Activated T-helper 1 cell treated with anti-CD3 and anti-CD28 coated beads, Interleukin-12 subunit alpha, Interleukin-12 subunit beta, Interleukin-2, Interleukin-4 antibody, amounts not matched to agents 30 ng/mL and 10 ng/mL and 1 ng/mL, durations not matched to agents 14 hours and 24 hours and 36 hours (primary cell): ENCODE data around the gene HECW1. TPM values are rescaled to one million over a fixed set of nuclear protein-coding genes. Genes with fewer than 3 reads are reported as not detected.

ENCODE experiments used
- DNase-seq: peaks from one replicate; pipeline ENCODE4 v3.0.0; 2021; ENCODE audit warnings: low spot score
- H3K27ac Mint-ChIP-seq: one replicate; pipeline ENCODE4 v1.8.0; 2021; ENCODE audit warnings: mild to moderate bottlenecking, mixed read lengths
- H3K27me3 Mint-ChIP-seq: one replicate; pipeline ENCODE4 v1.8.0; 2022; ENCODE audit warnings: mild to moderate bottlenecking, moderate library complexity, mixed read lengths; ENCODE audit not compliant: insufficient read depth
- H3K36me3 Mint-ChIP-seq: one replicate; pipeline ENCODE4 v1.8.0; 2021; ENCODE audit warnings: low read depth, mixed read lengths
- H3K4me1 Mint-ChIP-seq: one replicate; pipeline ENCODE4 v1.8.0; 2021; ENCODE audit warnings: low read depth, mixed read lengths
- H3K4me3 Mint-ChIP-seq: one replicate; pipeline ENCODE4 v1.8.0; 2021; ENCODE audit warnings: mild to moderate bottlenecking, moderate library complexity, mixed read lengths
- H3K9me3 Mint-ChIP-seq: one replicate; pipeline ENCODE4 v1.8.0; 2021; ENCODE audit warnings: mixed read lengths
- intact Hi-C: fragments of 100-400 bp; cut with micrococcal nuclease; formaldehyde crosslinking; loops from one replicate; pipeline ENCODE4 v1.15.1; 2024
- total RNA-seq: library from RNA; stranded (reverse); gene quantifications from 2 replicates; pipeline ENCODE4 v1.2.3, GENCODE V29; 2022

HECW1 gene
- total RNA-seq, 1 donor from 2014 or later = not detected

DNA sequence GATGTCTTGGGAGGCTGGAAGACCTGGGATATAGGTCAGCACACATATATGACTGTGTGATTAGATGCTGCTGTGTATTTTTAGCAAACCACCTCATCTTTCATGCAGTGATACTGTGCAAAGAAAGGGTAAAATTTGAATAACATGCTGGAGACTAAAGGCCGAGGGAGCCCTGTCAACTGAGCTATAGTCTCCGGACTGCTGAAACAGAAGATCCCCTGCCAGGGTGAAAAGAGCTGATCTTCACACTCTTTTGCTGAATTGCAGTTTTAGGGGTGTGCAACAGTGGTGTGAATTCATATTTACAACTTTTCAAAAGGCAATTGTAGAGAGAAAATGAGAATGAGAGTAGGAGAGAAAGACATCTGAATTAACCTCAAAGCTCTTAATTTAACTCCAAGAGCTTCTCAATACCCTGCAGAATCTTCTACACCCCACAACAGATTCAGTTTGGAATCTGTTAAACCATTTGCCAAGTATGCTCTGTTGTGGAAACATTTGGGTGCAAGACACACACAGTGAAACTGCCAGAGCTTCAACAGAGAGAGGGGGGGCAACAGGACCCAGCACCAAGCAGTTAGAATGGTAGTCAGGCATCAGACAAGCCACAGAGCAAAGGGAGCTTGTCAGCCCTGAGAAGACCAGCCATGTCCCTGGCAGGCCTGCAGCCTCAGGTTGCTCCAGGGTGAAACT is 280.3 kb downstream of the HECW1 start:
- Mint-ChIP-seq H3K4me1 (no peaks in the 10 kb centered on the region), H3K9me3 (no peaks in the 10 kb centered on the region), H3K27me3 (peaks cover 2% of the 10 kb centered on the region), H3K27ac (no peak overlapping the region), H3K36me3 (no peaks in the 10 kb centered on the region), H3K4me3 (no peak overlapping the region)
- no peak for DNase-seq
- intact Hi-C loops = no loop called here

DNA sequence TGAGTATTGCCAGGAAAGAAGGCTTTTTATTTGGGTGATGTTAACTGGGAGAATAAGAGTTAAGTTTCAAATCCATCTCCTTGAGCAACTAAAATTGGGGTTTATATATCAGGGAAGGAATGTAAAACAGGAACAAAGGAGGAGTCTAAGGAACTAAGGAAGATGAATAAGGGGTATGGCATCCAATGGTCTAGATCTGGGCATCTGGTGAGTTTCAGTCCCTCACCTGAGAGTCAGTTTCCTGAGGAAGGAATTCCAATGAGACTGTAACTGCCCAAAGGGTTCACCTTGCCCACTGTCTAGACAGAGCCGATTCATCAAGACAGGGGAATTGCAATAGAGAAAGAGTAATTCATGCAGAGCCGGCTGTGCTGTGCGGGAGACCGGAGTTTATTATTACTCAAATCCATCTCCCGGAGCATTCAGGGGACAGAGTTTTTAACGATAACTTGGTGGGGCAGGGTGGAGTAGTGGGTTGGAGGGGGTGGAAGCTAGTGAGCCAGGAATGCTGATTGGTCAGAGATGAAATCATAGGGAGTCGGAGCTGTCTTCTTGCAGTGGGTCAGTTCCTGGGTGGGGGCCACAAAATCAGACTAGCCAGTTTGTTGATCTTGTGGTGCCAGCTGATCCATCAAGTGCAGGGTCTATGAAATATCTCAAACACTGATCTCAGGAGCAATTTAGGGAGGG is 282.1 kb downstream of the HECW1 start:
- Mint-ChIP-seq H3K4me1 (no peaks in the 10 kb centered on the region), H3K9me3 (no peaks in the 10 kb centered on the region), H3K4me3 (no peak overlapping the region), H3K27ac (no peak overlapping the region), H3K36me3 (no peaks in the 10 kb centered on the region), H3K27me3 (peaks cover 2% of the 10 kb centered on the region)
- intact Hi-C loops = no loop called here
- DNase-seq = no peak

DNA sequence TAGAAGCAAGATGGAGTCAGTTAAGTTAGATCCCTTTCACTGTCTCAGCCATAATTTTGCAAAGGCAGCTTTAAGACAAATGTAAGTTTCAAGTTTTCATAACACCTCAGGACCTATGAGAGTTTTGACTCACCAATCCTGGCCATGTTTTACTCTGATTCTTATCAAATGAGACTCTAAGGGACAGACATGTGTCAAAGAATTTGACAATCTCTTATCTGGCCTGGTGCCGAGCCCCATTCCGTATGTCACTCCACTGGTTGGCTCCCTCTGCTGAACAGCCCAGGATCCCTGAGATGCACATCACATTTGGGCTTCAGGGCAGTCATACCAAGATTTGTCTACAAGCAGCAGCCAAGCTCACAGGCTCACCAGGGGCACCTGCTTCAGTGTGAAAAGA is 282.9 kb downstream of the HECW1 start:
- Mint-ChIP-seq H3K27ac (no peak overlapping the region), H3K27me3 (peaks cover 2% of the 10 kb centered on the region), H3K4me1 (no peaks in the 10 kb centered on the region), H3K4me3 (no peak overlapping the region), H3K36me3 (no peaks in the 10 kb centered on the region), H3K9me3 (no peaks in the 10 kb centered on the region)
- DNase-seq = no peak
- intact Hi-C loops = no loop called here

DNA sequence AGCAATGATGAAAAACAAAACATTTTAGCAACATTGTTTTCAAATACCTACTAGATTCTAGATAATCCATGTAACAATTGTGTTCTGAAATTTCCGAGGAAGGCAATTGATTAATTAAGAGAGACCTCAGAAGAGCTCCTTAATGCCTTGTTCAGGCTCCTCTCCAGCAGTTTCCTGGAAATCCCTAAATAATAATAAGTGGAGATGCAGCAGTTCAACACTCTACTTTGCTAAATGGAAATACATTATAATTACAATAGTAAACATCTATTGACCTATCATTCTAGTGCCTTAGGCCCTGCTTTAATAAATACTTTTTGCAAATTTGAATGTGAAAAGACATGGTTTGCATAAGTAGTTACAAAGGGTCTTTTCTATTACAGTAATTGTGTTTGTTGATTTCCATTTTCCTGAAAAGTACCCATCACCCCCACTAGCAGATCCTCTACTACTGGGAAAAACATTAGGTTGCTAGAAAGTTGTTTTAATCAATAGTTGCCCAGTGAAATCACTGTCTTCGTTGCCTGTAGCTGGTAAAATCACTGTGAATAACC is 283.8 kb downstream of the HECW1 start:
- Mint-ChIP-seq H3K27ac (no peak overlapping the region), H3K9me3 (no peaks in the 10 kb centered on the region), H3K4me1 (no peaks in the 10 kb centered on the region), H3K4me3 (no peak overlapping the region), H3K36me3 (no peaks in the 10 kb centered on the region), H3K27me3 (peaks cover 3% of the 10 kb centered on the region)
- no peak for DNase-seq
- intact Hi-C loops = no loop called here

DNA sequence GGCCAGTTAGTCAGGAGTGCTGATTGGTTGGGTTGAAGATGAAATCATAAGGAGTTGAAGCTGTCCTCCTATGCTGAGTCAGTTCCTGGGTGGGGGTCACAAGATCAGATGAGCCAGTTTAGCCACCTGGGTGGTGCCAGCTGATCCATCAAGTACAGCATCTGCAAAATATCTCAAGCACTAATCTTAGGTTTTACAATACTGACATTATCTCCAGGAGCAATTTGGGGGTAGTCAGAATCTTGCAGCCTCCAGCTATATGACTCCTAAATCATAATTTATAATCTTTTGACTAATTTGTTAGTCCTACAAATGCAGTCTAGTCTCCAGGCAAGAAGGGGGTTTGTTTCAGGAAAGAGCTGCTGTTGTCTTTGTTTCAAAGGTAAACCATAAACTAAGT is 286.4 kb downstream of the HECW1 start:
- intact Hi-C loops = no loop called here
- no peaks in the 10 kb centered on the region for H3K4me1 Mint-ChIP-seq
- peaks cover 3% of the 10 kb centered on the region for H3K27me3 Mint-ChIP-seq
- H3K27ac Mint-ChIP-seq = no peak overlapping the region
- no peaks in the 10 kb centered on the region for H3K36me3 Mint-ChIP-seq
- no peaks in the 10 kb centered on the region for H3K9me3 Mint-ChIP-seq
- no peak for DNase-seq
- H3K4me3 Mint-ChIP-seq = no peak overlapping the region

DNA sequence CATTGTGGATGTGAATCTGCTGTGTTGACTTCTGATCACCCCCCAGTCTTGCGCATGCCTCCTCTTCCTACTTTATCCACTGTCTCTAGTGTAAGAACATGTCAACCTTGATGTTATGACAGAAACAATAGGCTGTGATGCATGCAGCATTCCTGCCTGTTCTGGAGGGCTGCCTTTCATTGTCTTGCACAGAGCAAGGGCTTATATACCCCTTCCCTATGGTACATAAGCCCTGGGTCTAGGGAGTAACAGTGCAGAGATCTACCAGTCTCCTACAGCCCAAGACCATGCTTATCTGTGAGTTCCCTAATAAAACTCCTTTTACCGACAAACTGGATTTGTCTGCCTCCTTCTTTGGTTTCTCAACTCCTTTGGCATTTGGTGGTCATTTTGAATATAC is 293.5 kb downstream of the HECW1 start:
- Mint-ChIP-seq H3K9me3 (no peaks in the 10 kb centered on the region), H3K4me1 (no peaks in the 10 kb centered on the region), H3K27ac (no peak overlapping the region), H3K4me3 (no peak overlapping the region), H3K36me3 (no peaks in the 10 kb centered on the region), H3K27me3 (peaks cover 2% of the 10 kb centered on the region)
- DNase-seq = no peak
- intact Hi-C loops = no loop called here

DNA sequence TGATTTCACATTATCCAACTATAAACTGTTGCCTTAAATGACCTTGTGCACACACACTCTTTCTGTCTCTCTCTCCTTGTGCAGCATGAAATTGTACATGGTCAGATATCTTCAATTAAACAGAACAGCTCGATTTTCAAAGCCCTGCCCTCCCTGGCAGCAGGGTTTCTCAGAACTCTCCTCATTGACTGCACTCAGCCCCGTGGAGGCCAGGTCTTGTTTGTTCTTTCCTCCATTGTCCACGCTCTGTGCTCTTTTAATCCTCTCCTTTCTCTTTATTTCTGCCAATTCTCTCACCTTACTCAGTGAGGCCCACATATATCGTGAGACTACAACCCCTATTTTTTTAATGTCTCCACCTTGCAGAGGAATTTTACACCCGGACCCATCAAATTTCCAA is 294.5 kb downstream of the HECW1 start:
- Mint-ChIP-seq H3K9me3 (no peaks in the 10 kb centered on the region), H3K4me1 (no peaks in the 10 kb centered on the region), H3K36me3 (no peaks in the 10 kb centered on the region), H3K27ac (no peak overlapping the region), H3K4me3 (no peak overlapping the region), H3K27me3 (peaks cover 2% of the 10 kb centered on the region)
- DNase-seq = no peak
- intact Hi-C loops = no loop called here

DNA sequence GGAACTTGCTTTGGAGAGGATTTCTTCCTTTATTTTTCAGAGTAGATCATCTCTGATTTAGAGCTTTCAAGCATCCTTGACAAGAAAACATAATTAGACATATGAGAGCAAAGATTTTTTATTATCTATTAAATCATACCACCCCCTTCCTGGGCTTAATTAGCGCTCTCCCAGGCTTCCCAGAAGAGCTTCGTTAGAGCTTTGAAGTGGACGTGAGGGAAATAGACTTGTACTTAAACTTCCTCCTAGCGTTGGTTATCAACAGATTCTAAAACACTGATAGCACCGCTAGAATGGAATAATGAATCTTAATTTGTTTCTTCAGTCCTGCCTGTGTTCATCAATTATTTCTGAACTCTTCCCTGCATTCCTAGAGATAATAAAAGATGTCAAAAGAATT is 296.5 kb downstream of the HECW1 start:
- H3K36me3 Mint-ChIP-seq = no peaks in the 10 kb centered on the region
- H3K27me3 Mint-ChIP-seq = peaks cover 2% of the 10 kb centered on the region
- intact Hi-C loops = no loop called here
- no peak overlapping the region for H3K4me3 Mint-ChIP-seq
- no peak overlapping the region for H3K27ac Mint-ChIP-seq
- no peak for DNase-seq
- H3K9me3 Mint-ChIP-seq = no peaks in the 10 kb centered on the region
- H3K4me1 Mint-ChIP-seq = no peaks in the 10 kb centered on the region

DNA sequence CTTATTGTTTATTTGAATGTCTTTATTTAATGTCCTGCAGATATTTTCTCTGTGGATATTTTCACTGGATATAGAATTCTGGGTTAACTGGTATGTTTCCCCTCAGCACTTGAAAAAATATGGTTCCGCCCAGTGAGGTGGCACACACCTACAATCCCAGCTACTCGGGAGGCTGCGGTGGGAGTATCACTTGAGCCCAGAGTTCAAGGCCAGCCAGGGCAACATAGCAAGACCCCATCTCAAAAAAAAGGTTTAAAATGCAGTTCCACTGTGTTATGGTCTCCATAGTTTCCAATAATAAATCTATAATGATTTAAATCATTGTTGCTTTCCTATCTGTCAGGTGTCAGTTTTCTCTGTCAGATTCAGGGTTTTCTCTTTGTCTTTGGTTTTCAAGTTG is 305.0 kb downstream of the HECW1 start:
- Mint-ChIP-seq H3K9me3 (peaks cover 4% of the 10 kb centered on the region), H3K36me3 (no peaks in the 10 kb centered on the region), H3K4me3 (no peak overlapping the region), H3K27me3 (peaks cover 5% of the 10 kb centered on the region), H3K4me1 (no peaks in the 10 kb centered on the region), H3K27ac (no peak overlapping the region)
- no peak for DNase-seq
- intact Hi-C loops = no loop called here

DNA sequence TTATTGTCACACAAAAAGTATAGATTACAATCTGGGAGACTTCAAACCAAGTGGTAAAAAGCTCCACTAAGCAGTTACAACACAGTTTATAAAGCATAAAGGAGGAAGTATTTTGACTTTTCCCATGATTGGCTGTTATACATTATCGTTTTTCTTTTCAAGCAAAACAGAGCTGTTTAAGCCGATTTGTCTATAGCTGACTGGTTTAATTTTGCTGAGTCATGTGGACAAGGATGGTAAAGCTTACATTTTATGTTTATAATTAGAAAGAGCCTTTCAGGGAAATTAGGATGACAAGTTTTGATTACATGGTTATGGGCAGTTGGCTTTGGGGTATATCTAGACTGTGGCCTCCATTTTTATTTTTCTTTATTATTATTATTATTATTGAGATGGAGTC is 318.0 kb downstream of the HECW1 start:
- intact Hi-C loops = loop anchor here (10.0 kb wide), 1 partner anchor 326 kb away; no protein-coding TSS in a partner anchor
- Mint-ChIP-seq H3K9me3 (no peaks in the 10 kb centered on the region), H3K4me1 (no peaks in the 10 kb centered on the region), H3K27ac (no peak overlapping the region), H3K36me3 (no peaks in the 10 kb centered on the region), H3K27me3 (peaks cover 1% of the 10 kb centered on the region), H3K4me3 (no peak overlapping the region)
- no peak for DNase-seq

DNA sequence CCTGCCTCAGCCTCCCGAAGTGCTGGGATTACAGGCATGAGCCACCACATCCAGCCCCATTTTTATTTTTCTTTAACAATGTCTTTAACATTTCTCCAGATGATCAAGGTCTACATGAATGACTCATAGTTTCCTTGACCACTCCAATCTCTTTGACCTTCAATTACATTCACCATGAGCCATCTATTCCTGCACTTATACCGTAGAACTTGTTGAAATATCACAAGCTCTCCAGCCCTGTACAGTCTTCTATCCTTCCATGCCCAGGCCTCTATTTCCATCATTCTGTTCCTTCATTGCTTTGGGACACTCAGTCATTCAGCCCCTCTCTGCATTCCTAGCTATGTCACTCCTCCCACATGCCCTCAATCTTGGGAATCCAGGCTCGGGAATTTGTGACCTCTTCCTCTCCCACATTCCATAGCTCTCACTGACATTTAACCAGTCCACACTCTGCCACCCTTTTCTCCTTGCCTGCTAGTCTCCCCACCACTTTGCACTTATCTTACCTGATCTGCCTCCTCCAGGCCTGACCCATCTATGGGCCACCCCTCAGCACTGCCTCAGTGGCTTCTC is 318.7 kb downstream of the HECW1 start:
- H3K4me3 Mint-ChIP-seq = no peak overlapping the region
- no peak overlapping the region for H3K27ac Mint-ChIP-seq
- DNase-seq = no peak
- H3K4me1 Mint-ChIP-seq = no peaks in the 10 kb centered on the region
- no peaks in the 10 kb centered on the region for H3K9me3 Mint-ChIP-seq
- H3K36me3 Mint-ChIP-seq = no peaks in the 10 kb centered on the region
- H3K27me3 Mint-ChIP-seq = peaks cover 1% of the 10 kb centered on the region
- intact Hi-C loops = loop anchor here (10.0 kb wide), 1 partner anchor 326 kb away; no protein-coding TSS in a partner anchor

DNA sequence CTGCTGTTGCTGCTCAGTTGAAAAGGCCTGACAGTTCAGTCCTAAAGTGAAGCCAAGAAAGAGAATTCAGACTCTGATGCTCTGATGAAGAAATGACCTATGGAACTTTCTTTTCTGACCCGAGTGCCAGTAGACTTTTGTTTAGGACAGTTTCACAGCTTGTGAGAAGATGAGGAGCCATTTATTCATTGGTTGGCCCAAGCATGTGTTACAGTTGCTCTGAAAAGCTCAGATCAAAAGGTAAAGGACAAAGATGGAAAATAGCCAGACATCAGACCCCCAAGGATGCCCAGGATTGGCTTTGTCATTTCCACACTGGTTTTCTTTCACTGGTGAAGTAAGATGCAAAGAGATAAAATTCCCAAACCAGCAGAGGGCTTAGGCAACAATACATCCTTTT is 321.2 kb downstream of the HECW1 start:
- Mint-ChIP-seq H3K27me3 (peaks cover 1% of the 10 kb centered on the region), H3K4me3 (no peak overlapping the region), H3K4me1 (no peaks in the 10 kb centered on the region), H3K9me3 (no peaks in the 10 kb centered on the region), H3K27ac (no peak overlapping the region), H3K36me3 (no peaks in the 10 kb centered on the region)
- intact Hi-C loops = loop anchor here (10.0 kb wide), 1 partner anchor 329 kb away; no protein-coding TSS in a partner anchor
- DNase-seq = no peak

DNA sequence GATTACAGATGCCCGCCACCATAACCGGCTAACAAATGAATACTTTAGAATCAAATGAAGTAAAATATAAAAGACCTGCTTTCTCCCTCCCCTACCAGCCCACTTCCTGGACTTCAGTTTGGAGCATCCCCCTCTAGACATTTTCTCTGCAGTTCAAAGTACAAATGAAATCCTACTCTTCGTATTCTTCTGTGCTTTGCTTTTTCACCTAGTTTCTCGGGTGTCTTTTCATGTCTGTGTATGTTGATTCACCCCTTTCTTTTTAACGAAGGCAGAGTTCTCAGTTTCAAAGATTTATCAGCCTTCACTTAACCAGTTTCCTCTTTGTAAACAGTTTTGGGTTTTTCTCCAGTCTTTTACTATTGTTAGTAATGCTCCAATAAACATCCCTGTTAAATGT is 324.6 kb downstream of the HECW1 start:
- Mint-ChIP-seq H3K9me3 (no peaks in the 10 kb centered on the region), H3K27me3 (peaks cover 4% of the 10 kb centered on the region), H3K36me3 (no peaks in the 10 kb centered on the region), H3K27ac (no peak overlapping the region), H3K4me1 (no peaks in the 10 kb centered on the region), H3K4me3 (no peak overlapping the region)
- DNase-seq = no peak
- intact Hi-C loops = loop anchor here (10.0 kb wide), 1 partner anchor 332 kb away; no protein-coding TSS in a partner anchor
